ENCODE measurements around the gene NEIL1. TPM values are rescaled to one million over a fixed set of nuclear protein-coding genes. Genes with fewer than 3 reads are reported as not detected.

NEIL1 gene
- total RNA-seq, 4 donors from 2014 or later = 14.1 to 37.0 (median 15.7) TPM

DNA sequence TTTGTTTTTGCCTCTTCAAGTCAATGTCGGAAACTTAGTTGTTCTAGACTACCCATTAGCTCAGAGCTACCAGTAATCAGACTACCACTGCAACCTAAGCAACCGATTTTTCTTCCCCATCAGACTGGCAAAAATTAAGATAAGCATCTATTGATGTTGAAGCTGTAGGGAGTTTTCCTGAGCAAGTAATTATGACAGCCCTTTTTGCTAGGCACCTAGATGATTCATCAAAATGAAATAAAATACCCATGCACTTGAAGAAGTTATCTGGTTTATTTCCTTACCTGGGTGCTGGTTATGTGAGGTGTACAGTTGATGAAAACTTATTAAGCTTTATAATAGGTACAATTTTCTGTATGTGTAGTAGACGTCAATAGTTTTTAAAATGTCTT, 11.5 kb upstream of the NEIL1 start:
- intact Hi-C loops (cut with DNase I) = no loop called here
- TF ChIP-seq POLR2AphosphoS5 (IDR thresholded peaks at IDR 0.05) (no peak), EP300 (IDR thresholded peaks at IDR 0.05) (no peak), POLR2A (IDR thresholded peaks at IDR 0.05; ENCODE audit: low read depth) (no peak)
- TF ChIP-seq, protein P1, sequence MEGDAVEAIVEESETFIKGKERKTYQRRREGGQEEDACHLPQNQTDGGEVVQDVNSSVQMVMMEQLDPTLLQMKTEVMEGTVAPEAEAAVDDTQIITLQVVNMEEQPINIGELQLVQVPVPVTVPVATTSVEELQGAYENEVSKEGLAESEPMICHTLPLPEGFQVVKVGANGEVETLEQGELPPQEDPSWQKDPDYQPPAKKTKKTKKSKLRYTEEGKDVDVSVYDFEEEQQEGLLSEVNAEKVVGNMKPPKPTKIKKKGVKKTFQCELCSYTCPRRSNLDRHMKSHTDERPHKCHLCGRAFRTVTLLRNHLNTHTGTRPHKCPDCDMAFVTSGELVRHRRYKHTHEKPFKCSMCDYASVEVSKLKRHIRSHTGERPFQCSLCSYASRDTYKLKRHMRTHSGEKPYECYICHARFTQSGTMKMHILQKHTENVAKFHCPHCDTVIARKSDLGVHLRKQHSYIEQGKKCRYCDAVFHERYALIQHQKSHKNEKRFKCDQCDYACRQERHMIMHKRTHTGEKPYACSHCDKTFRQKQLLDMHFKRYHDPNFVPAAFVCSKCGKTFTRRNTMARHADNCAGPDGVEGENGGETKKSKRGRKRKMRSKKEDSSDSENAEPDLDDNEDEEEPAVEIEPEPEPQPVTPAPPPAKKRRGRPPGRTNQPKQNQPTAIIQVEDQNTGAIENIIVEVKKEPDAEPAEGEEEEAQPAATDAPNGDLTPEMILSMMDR (IDR thresholded peaks at IDR 0.05) = no peak
- peak overlapping the region; percentile 59 to 94 (median 86) for H3K4me3 ChIP-seq
- WGBS = 33% methylated on average over 3 of the region's 3 CpGs
- no peak for DNase-seq (ENCODE audit: extremely low spot score)
- no peaks in the 10 kb centered on the region for H3K9me3 ChIP-seq
- peak overlapping the region; percentile 67 to 84 (median 75) for H3K27ac ChIP-seq (replicated peaks in 1 of 4)
- peaks cover 9 to 19% (median 19%) of the 10 kb centered on the region in 4 donors for H3K4me1 ChIP-seq
- no peaks in the 10 kb centered on the region for H3K27me3 ChIP-seq
- H3K36me3 ChIP-seq = peaks cover 0 to 20% (median 18%) of the 10 kb centered on the region in 4 donors

DNA sequence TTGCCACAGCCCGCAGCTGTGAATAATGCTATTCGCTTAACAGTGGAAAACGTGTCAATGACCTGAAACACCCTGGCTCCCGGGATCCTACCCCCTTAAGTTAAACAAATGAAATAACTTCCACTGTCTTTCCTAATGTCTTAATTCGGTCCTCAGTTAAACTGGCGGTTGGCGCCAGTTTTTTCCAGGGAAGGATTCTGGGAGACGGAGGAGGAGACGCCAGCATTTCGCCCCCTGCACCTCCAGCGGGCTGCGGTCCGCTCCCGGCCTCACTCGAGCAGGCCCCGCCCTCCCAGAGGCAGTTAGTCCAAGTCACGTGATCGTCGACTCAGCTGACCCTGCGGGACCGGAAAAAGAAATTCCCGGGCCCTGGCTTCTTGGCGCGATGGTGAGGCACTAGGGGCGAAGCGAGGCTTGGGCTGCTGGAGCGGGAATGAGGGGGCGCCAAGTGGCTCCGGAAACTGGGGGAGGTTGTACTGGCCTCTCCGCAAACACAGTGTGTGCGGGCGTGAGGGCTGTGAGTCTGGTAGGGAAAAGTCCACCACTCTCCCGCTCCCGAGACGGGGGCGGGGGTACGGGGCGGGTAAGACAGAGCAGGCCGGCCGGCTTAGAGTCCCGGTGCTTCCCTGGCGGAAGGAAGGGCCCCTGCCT, 11.0 kb upstream of the NEIL1 start, which contains the start of gene COMMD4:
TSS of gene COMMD4 (plus strand) at position 359 of the 651 bp plus-strand sequence. CDS start at position 386, 27 bp downstream.
- no peaks in the 10 kb centered on the region for H3K27me3 ChIP-seq
- intact Hi-C loops (cut with DNase I) = no loop called here
- peak; percentile 98 for DNase-seq (ENCODE audit: extremely low spot score)
- H3K27ac ChIP-seq (replicated peaks in 1 of 4) = peak within 1 kb of the TSS; percentile 67 to 84 (median 75)
- peaks cover 9 to 19% (median 19%) of the 10 kb centered on the region in 4 donors for H3K4me1 ChIP-seq
- WGBS = 0% methylated on average over 25 of the region's 42 CpGs
- TF ChIP-seq, protein P1 (IDR thresholded peaks at IDR 0.05) = peak in 1 of 3 experiments; percentile 32
- TF ChIP-seq POLR2AphosphoS5 (IDR thresholded peaks at IDR 0.05) (peak; percentile 77 to 85), POLR2A (IDR thresholded peaks at IDR 0.05; ENCODE audit: low read depth) (no peak)
- H3K36me3 ChIP-seq = peaks cover 0 to 25% (median 22%) of the 10 kb centered on the region in 4 donors
- no peaks in the 10 kb centered on the region for H3K9me3 ChIP-seq
- H3K4me3 ChIP-seq = peak within 1 kb of the TSS; percentile 59 to 94 (median 86)

DNA sequence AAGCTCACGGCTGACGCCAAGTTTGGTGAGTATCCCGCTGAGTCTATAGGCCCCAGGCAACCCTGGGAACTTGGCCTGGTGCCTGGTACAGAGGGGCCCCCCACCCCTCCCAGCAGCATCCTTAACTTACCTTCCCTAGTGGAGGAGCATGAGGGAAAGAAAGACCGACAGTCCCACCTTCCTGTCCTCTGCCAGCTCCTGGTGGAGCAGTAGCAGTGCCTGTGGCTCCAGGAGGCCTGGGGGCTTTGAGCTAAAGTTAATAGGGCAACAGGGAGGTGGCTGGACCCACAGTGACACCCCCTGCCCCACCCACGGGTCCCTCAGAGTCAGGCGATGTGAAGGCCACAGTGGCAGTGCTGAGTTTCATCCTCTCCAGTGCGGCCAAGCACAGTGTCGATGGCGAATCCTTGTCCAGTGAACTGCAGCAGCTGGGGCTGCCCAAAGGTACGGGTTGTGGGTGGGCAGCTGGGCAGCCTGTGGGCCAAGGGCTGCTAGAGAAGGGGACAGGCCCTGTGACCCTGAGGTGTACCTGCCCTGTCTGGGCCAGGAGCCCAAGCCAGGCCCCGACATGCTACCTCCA, 8.1 kb upstream of the NEIL1 start:
- DNase-seq (ENCODE audit: extremely low spot score) = no peak
- intact Hi-C loops (cut with DNase I) = no loop called here
- H3K27ac ChIP-seq (replicated peaks in 1 of 4) = no peak overlapping the region
- no peaks in the 10 kb centered on the region for H3K9me3 ChIP-seq
- no peaks in the 10 kb centered on the region for H3K27me3 ChIP-seq
- WGBS = 90% methylated on average over 2 of the region's 11 CpGs
- peaks cover 0 to 30% (median 27%) of the 10 kb centered on the region in 4 donors for H3K36me3 ChIP-seq
- TF ChIP-seq, protein P1 (IDR thresholded peaks at IDR 0.05) = no peak
- TF ChIP-seq POLR2A (IDR thresholded peaks at IDR 0.05; ENCODE audit: low read depth) (no peak), EP300 (IDR thresholded peaks at IDR 0.05) (no peak), POLR2AphosphoS5 (IDR thresholded peaks at IDR 0.05) (no peak)
- H3K4me3 ChIP-seq = no peak overlapping the region
- peaks cover 9 to 22% (median 19%) of the 10 kb centered on the region in 4 donors for H3K4me1 ChIP-seq

DNA sequence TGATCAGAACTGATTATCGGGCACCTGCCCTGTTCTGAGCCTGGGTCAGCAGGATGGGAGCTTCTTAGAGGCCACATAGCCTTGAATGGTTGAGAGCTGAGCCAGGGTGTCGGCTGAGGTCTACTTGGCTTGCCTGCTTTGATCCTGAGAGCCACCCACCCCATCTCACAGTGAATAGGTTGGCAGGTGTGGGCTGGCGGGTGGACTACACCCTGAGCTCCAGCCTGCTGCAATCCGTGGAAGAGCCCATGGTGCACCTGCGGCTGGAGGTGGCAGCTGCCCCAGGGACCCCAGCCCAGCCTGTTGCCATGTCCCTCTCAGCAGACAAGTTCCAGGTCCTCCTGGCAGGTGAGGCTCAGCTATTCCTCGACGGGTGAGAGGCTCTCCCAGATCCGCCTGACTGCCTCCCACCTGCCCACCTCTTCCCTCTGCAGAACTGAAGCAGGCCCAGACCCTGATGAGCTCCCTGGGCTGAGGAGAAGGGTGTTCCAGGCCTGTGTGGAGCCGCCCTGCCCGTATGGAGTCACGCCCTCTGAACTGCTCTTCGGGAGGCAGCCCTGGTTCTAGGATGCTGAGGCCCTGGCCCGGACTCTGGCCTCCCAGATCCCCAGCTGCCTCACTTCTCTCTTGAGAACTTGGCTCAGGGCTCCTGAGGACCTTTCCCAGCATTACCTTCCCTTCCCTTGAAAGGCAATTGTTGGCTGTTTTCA, 7.2 kb upstream of the NEIL1 start:
- 90% methylated on average over 5 of the region's 13 CpGs for WGBS
- H3K27ac ChIP-seq (replicated peaks in 1 of 4) = no peak overlapping the region
- no peaks in the 10 kb centered on the region for H3K27me3 ChIP-seq
- TF ChIP-seq POLR2A (IDR thresholded peaks at IDR 0.05; ENCODE audit: low read depth) (no peak), POLR2AphosphoS5 (IDR thresholded peaks at IDR 0.05) (no peak), EP300 (IDR thresholded peaks at IDR 0.05) (no peak)
- TF ChIP-seq, protein P1 (IDR thresholded peaks at IDR 0.05) = no peak
- no peaks in the 10 kb centered on the region for H3K9me3 ChIP-seq
- peaks cover 9 to 26% (median 20%) of the 10 kb centered on the region in 4 donors for H3K4me1 ChIP-seq
- no peak overlapping the region for H3K4me3 ChIP-seq
- intact Hi-C loops (cut with DNase I) = no loop called here
- peaks cover 0 to 30% (median 27%) of the 10 kb centered on the region in 4 donors for H3K36me3 ChIP-seq
- no peak for DNase-seq (ENCODE audit: extremely low spot score)
